Spinal cord (tissue), 10 donors: ENCODE results near the gene RAB6B. TPM values are rescaled to one million over a fixed set of nuclear protein-coding genes. Genes with fewer than 3 reads are reported as not detected.

Source experiments
- DNase-seq, 6 donors: peaks; one replicate each; pipeline versions ENCODE4 v3.0.0 to v3.0.0-alpha.2; 2013 to 2015; ENCODE audit warnings: low spot score in 6 of 6, low read depth in 4 of 6
- H3K27ac ChIP-seq: one replicate; pipeline ENCODE4 v1.5.1; 2013; ENCODE audit warnings: low read depth, low read length, control low read depth
- H3K27me3 ChIP-seq: one replicate; pipeline ENCODE4 v1.6.1; 2013; ENCODE audit warnings: low read length; ENCODE audit not compliant: control insufficient read depth, insufficient read depth
- H3K36me3 ChIP-seq: one replicate; pipeline ENCODE4 v1.6.1; 2013; ENCODE audit warnings: low read length; ENCODE audit not compliant: control insufficient read depth, insufficient read depth
- H3K4me1 ChIP-seq: one replicate; pipeline ENCODE4 v1.6.1; 2013; ENCODE audit warnings: low read length; ENCODE audit not compliant: control insufficient read depth, insufficient read depth
- H3K4me3 ChIP-seq: one replicate; pipeline ENCODE4 v1.5.1; 2013; ENCODE audit warnings: low read depth, low read length, control low read depth
- H3K9me3 ChIP-seq: one replicate; pipeline ENCODE4 v1.6.1; 2013; ENCODE audit warnings: low read length; ENCODE audit not compliant: control insufficient read depth, insufficient read depth
- WGBS: methylation state at CpG from one replicate; pipeline ENCODE4 v1.1.5; 2013; ENCODE audit warnings: missing lambda C conversion rate; ENCODE audit not compliant: insufficient coverage; 5-methylcytosine and 5-hydroxymethylcytosine counted together
- polyA plus RNA-seq, 2 donors: library from polyadenylated mRNA; unstranded; fragments of 120-200 nt; gene quantifications; one replicate each; pipeline ENCODE4 v1.2.1, GENCODE V29; 2013; ENCODE audit not compliant: insufficient read length in 2 of 2
- total RNA-seq, 2 donors: library from RNA; depleted of rRNA in 1 of 2; stranded (reverse); fragments of 120-200 nt in 1 of 2; fragments of >200 nt in 1 of 2; gene quantifications; one replicate each; pipeline versions ENCODE4 v1.2.3 to v1.2.4, GENCODE V29; 2013 to 2014
- donor health status: healthy.

RAB6B gene
- total and polyA plus RNA-seq, 4 donors = 38.3 to 226 (median 191) TPM

DNA sequence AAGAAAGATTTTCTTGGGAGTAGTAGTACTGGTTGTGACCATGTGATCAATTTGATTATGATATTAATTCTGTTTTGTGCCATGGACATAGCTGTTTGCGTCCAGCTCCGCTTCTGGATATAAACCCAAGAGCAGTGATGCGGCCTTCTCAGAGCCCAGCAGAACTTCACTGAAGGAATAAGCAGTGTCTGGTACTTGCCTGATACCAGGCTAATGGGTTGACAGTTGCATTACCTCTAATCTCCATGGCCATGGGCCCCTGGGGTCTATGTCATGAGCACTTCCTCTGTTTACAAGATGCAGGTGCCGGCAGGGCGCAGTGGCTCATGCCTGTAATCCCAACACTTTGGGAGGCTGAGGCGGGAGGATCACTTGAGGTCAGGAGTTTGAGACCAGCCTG, 36.3 kb upstream of the RAB6B start:
- DNase-seq = no peak
- Histone ChIP-seq H3K4me1 (peaks cover 10% of the 10 kb centered on the region), H3K9me3 (no peaks in the 10 kb centered on the region), H3K36me3 (no peaks in the 10 kb centered on the region), H3K27ac (no peak overlapping the region), H3K27me3 (peaks cover 8% of the 10 kb centered on the region), H3K4me3 (no peak overlapping the region)
- WGBS = 97% methylated on average over 3 of the region's 6 CpGs

DNA sequence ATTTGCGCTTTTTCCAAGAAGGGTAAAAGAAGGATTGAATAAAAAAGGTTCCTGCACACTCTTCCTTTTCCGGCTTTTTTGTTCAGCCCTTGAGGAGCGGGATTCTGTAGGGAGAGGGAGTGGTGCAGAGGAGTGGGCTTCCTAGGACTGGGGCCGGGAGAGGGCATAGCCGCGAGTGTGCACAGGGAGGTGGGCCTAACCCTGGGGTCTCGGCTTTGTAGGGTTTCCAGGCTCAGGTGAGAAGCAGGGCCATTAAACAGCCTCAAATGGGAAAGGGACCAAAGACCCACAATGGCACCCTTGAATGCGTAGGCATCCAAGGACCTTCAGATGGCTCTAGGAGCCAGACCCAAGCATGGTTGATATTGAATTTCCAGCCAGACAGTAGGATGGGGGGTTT, 35.4 kb upstream of the RAB6B start:
- H3K27ac ChIP-seq = no peak overlapping the region
- H3K4me3 ChIP-seq = no peak overlapping the region
- H3K27me3 ChIP-seq = peaks cover 8% of the 10 kb centered on the region
- H3K36me3 ChIP-seq = no peaks in the 10 kb centered on the region
- H3K9me3 ChIP-seq = no peaks in the 10 kb centered on the region
- peaks cover 13% of the 10 kb centered on the region for H3K4me1 ChIP-seq
- DNase-seq = peak in 1 of 6 donors; percentile 0
- WGBS = 98% methylated on average over 7 of the region's 8 CpGs

DNA sequence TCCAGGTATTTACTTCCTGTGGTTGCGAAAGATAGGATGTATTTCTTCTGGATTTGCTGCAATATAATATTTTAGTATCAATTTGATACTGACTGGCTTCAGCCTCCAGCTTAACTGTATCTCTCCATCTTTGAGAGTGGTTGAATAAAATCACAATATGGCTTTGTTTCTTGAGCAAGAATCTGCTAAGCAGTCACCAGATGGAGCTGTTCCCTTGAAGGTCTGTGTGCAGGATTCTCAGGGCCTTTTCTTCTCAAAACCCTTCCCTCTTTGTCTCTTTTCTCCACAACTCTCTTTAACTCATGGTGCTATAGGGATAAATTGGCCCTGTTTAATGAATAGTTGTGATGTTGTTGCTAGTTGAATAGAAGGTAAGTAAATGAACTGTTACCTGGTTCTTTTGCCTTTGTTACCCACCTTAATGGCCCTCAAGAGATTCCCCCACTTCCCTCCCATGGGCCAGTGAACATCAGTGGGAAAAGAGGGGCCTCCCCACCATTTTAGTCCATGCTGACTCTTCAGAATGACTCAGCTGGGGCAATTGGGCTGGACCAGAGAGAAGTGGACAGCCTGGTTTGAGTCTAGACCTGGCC, 34.8 kb upstream of the RAB6B start:
- DNase-seq = peak in 5 of 6 donors; percentile 35 to 94 (median 68)
- no CpG with 5 or more reads among the region's 1 CpG for WGBS
- peaks cover 13% of the 10 kb centered on the region for H3K4me1 ChIP-seq
- no peaks in the 10 kb centered on the region for H3K9me3 ChIP-seq
- H3K36me3 ChIP-seq = no peaks in the 10 kb centered on the region
- no peak overlapping the region for H3K27ac ChIP-seq
- H3K4me3 ChIP-seq = no peak overlapping the region
- peaks cover 8% of the 10 kb centered on the region for H3K27me3 ChIP-seq

GRCh38 chr3:133928903-133929607, 33.4 kb upstream of the RAB6B start:
- peak in 1 of 6 donors; percentile 0 for DNase-seq
- 90% methylated on average over 12 of the region's 14 CpGs for WGBS

DNA sequence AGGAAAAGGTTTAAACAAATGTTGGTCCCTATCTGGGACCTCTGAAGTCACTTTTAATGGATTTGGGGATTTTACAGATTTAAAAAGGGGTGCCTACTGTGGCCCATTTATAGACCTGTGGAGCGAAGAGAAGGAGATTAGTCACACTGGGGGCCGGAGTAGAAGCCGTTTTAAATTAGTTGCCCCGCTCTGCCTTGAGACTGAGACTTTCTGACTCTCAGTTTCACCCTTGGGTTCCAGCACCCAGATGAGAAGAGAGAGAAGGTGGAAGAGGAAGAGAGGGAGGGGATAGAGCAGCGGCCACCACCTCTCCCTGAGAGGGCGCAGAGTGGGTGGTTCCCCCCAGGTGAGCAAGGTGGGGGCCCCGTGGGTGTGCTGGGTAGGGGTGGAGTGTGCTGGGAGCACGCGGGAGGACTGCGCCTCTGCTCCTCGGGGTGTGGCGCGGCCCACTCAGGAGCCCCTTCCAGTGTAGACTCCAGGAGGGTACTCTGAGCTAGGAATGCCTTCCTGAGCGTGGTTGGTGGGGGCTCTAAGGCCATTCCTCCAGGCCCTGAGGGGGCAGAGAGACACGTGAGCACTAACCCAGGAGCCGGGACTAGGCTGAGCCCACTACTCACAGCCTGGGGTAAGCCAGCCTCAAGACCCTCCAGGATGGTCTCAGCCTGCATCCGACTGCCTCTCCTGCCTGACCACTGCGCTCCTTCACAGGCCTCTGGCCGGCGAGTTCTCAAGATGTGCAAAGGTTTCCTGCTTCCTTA, 32.6 kb upstream of the RAB6B start:
- H3K4me1 ChIP-seq = peaks cover 13% of the 10 kb centered on the region
- 89% methylated on average over 20 of the region's 20 CpGs for WGBS

More at GRCh38 chr3:133928903-133929607, 33.4 kb upstream of the RAB6B start:
- Histone ChIP-seq H3K4me3 (no peak overlapping the region), H3K36me3 (no peaks in the 10 kb centered on the region), H3K9me3 (no peaks in the 10 kb centered on the region), H3K27ac (no peak overlapping the region), H3K27me3 (peaks cover 8% of the 10 kb centered on the region), H3K4me1 (peaks cover 13% of the 10 kb centered on the region)

DNA sequence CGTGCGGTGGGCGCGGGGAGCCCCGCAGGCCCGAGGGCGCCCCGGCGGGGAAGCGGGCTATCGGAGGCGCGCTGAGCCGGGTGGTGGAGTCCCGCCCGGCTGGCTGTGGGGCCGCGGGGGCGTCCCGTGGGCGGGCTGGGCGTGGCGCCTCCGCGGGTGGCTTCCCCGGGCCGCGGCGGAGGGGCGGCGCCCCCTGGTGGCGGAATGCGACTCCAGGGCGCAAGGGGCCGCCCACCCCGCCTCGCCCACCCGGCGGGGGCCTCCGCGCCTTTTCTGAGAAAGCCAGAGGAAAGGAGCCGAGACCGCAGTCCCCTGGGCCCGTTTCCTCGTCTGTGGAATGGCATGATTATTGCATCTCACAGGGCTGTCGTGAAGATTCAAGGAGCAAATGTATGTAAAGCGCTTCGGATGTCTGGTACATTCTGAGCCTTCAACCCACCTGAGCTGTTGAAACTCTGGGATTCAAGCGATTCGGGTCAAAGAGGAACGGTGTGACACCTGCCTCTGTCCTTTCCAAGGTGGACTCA, 31.9 kb upstream of the RAB6B start:
- WGBS = 3% methylated on average over 51 of the region's 51 CpGs

More for the DNA sequence above, 32.6 kb upstream of the RAB6B start:
- Histone ChIP-seq H3K27me3 (peaks cover 8% of the 10 kb centered on the region), H3K9me3 (no peaks in the 10 kb centered on the region), H3K36me3 (no peaks in the 10 kb centered on the region), H3K27ac (no peak overlapping the region), H3K4me3 (peak overlapping the region; percentile 29)
- DNase-seq = peak in 1 of 6 donors; percentile 1

GRCh38 chr3:133926736-133927539, 31.3 kb upstream of the RAB6B start:
- H3K36me3 ChIP-seq = no peaks in the 10 kb centered on the region
- peaks cover 13% of the 10 kb centered on the region for H3K4me1 ChIP-seq
- peaks cover 8% of the 10 kb centered on the region for H3K27me3 ChIP-seq
- H3K4me3 ChIP-seq = peak overlapping the region; percentile 28
- H3K9me3 ChIP-seq = no peaks in the 10 kb centered on the region
- DNase-seq = no peak
- 18% methylated on average over 33 of the region's 34 CpGs for WGBS
- H3K27ac ChIP-seq = no peak overlapping the region

More for the DNA sequence above, 31.9 kb upstream of the RAB6B start:
- Histone ChIP-seq H3K27ac (no peak overlapping the region), H3K4me3 (peak overlapping the region; percentile 29), H3K27me3 (peaks cover 8% of the 10 kb centered on the region), H3K4me1 (peaks cover 13% of the 10 kb centered on the region), H3K9me3 (no peaks in the 10 kb centered on the region), H3K36me3 (no peaks in the 10 kb centered on the region)
- peak in 3 of 6 donors; percentile 33 to 81 (median 70) for DNase-seq

DNA sequence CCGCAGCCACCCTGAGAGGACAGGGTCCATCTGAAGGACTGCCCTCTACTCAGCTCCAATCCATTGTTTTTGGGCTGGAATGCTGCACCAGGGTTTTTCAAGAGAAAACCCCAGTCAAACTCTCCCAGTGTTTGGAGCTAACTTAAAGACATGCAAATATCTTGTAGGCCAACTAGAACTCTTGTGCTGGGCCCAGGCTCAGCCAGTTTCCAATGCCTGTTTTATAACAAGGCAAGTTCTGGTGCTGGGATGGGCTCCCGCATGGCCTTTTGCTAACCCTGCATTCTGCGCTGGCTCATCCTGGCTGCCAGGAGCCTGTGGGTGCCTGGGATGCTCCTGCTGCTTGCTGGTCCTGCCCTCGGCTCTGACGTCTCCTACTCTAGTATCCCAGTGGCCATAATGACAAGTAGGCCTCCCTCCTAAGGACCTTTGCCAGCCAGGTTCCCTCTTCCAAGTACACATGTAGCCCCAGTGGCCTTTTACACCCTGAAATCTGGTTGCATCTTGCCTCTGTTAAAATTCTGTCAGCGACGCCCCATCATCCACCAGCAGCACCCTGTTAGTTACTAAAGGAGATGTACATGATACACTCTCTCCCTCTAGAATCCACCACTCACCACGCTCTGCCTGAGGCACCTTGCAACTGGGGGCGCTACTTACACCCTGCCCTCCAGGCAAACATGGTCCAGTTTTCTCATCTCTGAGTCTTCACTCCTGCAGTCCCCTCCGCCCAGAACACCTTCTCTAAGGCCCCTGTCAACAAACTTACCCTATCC, 30.5 kb upstream of the RAB6B start:
- WGBS = 95% methylated on average over 10 of the region's 10 CpGs

More for the DNA sequence above, 30.5 kb upstream of the RAB6B start:
- Histone ChIP-seq H3K9me3 (no peaks in the 10 kb centered on the region), H3K4me3 (no peak overlapping the region), H3K36me3 (no peaks in the 10 kb centered on the region), H3K27ac (no peak overlapping the region), H3K27me3 (peaks cover 8% of the 10 kb centered on the region), H3K4me1 (peaks cover 13% of the 10 kb centered on the region)
- no peak for DNase-seq
